Epithelial cell of esophagus (primary cell): ENCODE measurements around the gene ALPL.

Source experiments
- DNase-seq: peaks from one replicate; pipeline ENCODE4 v3.0.0; 2010; ENCODE audit warnings: low read depth
- H3K4me3 ChIP-seq: 2 replicates; pipeline ENCODE4 v1.5.1; 2011; ENCODE audit warnings: mild to moderate bottlenecking, low read length, control low read depth
- TF ChIP-seq, protein P1 (sequence below): IDR thresholded peaks from 2 replicates; pipeline ENCODE4 v1.5.1; 2011; ENCODE audit warnings: low read depth, mild to moderate bottlenecking, low read length, control low read depth, inconsistent platforms; ENCODE audit not compliant: insufficient read depth; ENCODE audit errors: missing control alignments

Gene ALPL

DNA sequence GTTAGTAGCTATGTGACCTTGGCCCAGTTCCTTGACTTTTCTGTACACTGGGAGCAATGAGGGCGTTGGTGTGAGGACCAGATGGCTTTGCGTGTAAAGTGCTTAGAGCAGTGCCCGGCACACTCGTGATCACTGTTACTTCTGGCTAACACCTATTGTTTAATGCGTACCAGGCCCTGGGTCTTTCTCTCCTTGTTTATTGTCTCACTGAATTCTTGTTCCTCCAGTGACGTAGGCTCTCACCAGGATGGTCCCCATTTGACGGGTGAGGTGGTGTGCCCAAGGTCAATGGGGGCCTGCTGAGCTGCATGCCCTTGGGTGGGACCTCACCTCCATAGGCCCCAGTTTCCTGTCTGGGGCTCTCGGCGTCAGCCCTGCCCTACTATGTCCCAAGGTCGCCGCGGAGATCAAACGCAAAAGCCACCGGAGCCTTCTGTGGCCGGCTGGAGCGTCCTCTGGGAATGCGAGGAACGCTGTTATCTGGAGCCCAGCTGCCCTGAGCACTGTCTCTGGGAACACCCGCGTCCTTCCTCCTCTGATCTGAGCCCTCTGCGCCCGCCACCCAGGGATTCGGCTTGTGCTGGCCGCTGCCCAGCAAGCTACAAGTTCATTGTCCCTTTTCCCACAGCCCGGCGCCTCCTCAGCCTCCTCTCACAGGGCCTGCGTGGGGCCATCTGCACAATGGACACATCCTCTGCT lies 28.9 kb downstream of the ALPL start:
- no peak for DNase-seq
- TF ChIP-seq, protein P1, sequence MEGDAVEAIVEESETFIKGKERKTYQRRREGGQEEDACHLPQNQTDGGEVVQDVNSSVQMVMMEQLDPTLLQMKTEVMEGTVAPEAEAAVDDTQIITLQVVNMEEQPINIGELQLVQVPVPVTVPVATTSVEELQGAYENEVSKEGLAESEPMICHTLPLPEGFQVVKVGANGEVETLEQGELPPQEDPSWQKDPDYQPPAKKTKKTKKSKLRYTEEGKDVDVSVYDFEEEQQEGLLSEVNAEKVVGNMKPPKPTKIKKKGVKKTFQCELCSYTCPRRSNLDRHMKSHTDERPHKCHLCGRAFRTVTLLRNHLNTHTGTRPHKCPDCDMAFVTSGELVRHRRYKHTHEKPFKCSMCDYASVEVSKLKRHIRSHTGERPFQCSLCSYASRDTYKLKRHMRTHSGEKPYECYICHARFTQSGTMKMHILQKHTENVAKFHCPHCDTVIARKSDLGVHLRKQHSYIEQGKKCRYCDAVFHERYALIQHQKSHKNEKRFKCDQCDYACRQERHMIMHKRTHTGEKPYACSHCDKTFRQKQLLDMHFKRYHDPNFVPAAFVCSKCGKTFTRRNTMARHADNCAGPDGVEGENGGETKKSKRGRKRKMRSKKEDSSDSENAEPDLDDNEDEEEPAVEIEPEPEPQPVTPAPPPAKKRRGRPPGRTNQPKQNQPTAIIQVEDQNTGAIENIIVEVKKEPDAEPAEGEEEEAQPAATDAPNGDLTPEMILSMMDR, result no peak
- no peak overlapping the region for H3K4me3 ChIP-seq

DNA sequence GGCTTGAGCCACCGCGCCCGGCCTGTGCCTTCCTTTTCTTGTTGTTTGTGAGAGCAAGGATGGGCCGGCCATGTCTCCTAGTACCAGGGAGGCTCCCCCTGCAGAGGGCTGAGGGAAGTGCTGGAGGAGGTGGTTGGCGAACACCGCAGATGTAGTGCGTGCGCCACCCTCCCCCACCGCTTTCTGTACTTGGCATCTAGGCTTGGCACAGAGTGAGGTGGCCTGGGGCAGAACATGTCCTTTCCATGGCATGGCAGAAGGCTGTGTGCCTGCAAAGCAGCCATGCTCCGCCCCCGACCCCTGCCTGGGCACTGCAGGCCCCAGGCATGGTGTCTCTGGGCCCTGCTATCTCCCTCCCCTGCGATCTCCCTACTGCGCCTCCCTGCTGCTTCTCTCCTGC lies 30.7 kb downstream of the ALPL start:
- H3K4me3 ChIP-seq, result no peak overlapping the region
- peak; percentile 57 for DNase-seq
- TF ChIP-seq, protein P1, result peak; percentile 49

DNA sequence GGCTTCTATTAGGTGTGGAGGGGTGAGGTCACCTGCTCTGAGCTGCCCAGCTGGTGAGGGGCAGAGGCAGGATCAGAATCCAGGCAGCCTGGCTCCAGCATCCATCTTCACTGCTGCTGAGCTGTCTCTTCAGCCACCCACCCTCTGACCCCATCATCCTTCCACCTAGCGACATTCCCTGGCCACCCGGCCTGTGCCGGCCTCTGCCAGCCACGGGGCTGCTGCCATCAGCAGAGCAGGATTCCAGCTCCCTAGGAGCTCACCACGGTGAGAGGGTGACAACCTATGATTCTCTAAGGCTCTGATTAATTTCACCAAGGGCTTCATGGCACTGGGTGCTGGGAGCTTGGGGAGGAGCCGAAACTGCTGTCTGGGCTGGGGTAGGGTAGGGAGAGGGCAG lies 32.1 kb downstream of the ALPL start:
- TF ChIP-seq, protein P1, result no peak
- no peak overlapping the region for H3K4me3 ChIP-seq
- no peak for DNase-seq

DNA sequence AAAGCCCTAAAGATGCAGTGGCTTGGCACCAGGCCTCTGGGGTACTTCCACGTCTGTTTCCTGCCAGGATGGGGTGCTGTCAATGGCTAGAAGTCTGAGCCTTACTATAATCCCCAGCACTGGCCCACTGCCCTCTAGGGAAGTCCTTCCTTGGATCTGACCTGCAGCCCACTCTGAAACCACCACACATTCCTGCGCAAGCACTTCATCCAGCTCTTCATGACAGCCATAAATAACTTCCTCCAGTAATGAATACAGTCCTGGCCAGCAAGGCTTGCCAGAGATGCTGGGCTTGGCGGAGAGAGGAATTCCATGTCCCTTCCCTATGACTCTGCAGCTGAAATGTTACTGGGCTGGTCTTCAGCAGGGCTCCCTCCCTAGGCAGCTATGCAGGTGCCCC lies 32.6 kb downstream of the ALPL start:
- DNase-seq, result no peak
- H3K4me3 ChIP-seq, result no peak overlapping the region
- TF ChIP-seq, protein P1, result no peak

DNA sequence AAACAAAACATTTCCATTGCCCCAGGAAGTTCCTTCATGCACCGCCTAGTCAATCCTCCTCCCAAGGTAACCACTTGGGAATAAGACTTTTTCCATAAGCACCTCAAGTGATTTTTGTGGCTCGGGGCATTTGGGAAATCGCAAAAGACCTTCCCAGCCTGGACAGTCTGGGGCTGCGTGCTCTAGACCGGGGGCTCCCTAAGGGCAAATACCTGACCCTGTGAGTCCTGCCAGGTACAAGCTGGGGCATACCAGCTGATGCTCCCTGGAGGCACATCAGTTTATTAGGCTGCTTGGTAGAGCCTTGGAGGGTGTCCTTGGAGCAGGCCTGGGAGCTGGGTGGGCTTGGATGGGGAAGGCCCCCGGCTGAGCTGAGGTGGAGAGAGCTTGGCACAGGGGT lies 34.4 kb downstream of the ALPL start:
- DNase-seq, result no peak
- no peak overlapping the region for H3K4me3 ChIP-seq
- TF ChIP-seq, protein P1, result no peak

DNA sequence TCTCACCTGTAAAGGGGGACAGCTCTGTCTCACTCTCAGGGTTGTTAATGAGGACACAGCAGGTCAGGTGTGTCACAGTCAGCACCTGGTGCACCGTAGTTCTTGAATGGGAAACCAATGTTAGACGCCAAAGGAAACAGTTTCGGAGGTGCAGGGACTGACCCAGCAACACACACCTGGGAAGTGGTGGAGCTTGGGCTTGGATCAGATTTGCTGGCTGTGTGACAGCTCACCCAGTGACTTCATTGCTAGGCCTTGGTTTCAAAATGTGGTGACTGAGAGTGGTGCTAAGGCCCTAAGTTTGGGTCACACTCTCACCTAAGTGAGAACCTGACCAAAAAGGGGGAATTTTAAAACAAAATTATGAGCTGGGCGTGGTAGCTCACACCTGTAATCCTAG lies 34.9 kb downstream of the ALPL start:
- H3K4me3 ChIP-seq, result no peak overlapping the region
- TF ChIP-seq, protein P1, result no peak
- no peak for DNase-seq
